Gastroesophageal sphincter (tissue), 4 donors: ENCODE measurements around the gene ANO9. TPM values are rescaled to one million over a fixed set of nuclear protein-coding genes. Genes with fewer than 3 reads are reported as not detected.

ENCODE experiments used
- ATAC-seq: fragments of 150-250 bp; one replicate; pipeline ENCODE4 v1.9.1; 2016; ENCODE audit warnings: mild to moderate bottlenecking, moderate library complexity
- H3K27ac ChIP-seq, 4 donors: fragments of 200-600 bp; sonication (generic) in 3 of 4; 1 replicate in 3 of 4; 2 replicates in 1 of 4; pipeline ENCODE4 v1.5.1; 2016 to 2019
- H3K27me3 ChIP-seq: fragments of 200-600 bp; sonication (generic); one replicate; pipeline ENCODE4 v1.5.1; 2019
- H3K36me3 ChIP-seq, 2 donors: fragments of 200-600 bp; sonication (generic); one replicate each; pipeline ENCODE4 v1.5.1; 2019; ENCODE audit warnings: control low read depth in 1 of 2
- H3K4me1 ChIP-seq, 3 donors: fragments of 200-600 bp; sonication (generic); 1 replicate in 2 of 3; 2 replicates in 1 of 3; pipeline ENCODE4 v1.5.1; 2016 to 2019; ENCODE audit warnings: control low read depth in 2 of 3
- H3K4me3 ChIP-seq, 2 donors: fragments of 200-600 bp; sonication (generic); one replicate each; pipeline ENCODE4 v1.5.1; 2019; ENCODE audit warnings: mild to moderate bottlenecking in 1 of 2, moderate library complexity in 1 of 2
- H3K9me3 ChIP-seq, 3 donors: fragments of 200-600 bp; sonication (generic); one replicate each; pipeline ENCODE4 v1.5.1; 2017 to 2019; ENCODE audit warnings: control low read depth in 2 of 3
- CTCF ChIP-seq, 4 experiments: fragments of 200-600 bp in 2 of 4; fragments of 450-650 bp in 2 of 4; sonication (generic) in 1 of 4; IDR thresholded peaks; one replicate each; pipeline ENCODE4 v1.5.1; 2017 to 2019; ENCODE audit warnings: antibody characterized with exemption in 4 of 4, mild to moderate bottlenecking in 2 of 4, moderate library complexity in 2 of 4
- EP300 ChIP-seq: sonication (generic); formaldehyde crosslinking; IDR thresholded peaks from one replicate; pipeline ENCODE4 v1.6.1; 2017; ENCODE audit warnings: antibody characterized with exemption, mild to moderate bottlenecking
- POLR2A ChIP-seq, 2 donors: fragments of 450-650 bp; IDR thresholded peaks; one replicate each; pipeline ENCODE4 v1.6.1; 2017; ENCODE audit warnings: antibody characterized with exemption in 2 of 2, mild to moderate bottlenecking in 2 of 2, moderate library complexity in 1 of 2
- POLR2AphosphoS5 ChIP-seq: sonication (generic); formaldehyde crosslinking; IDR thresholded peaks from one replicate; pipeline ENCODE4 v1.6.1; 2017; ENCODE audit warnings: antibody characterized with exemption
- WGBS, 2 donors: methylation state at CpG; one replicate each; pipeline ENCODE4 v1.1.5; 2018; ENCODE audit warnings: low coverage in 1 of 2; 5-methylcytosine and 5-hydroxymethylcytosine counted together
- total RNA-seq, 4 donors: library from RNA; depleted of rRNA; stranded (reverse); fragments of >200 nt; gene quantifications; one replicate each; pipeline ENCODE4 v1.1.0, GENCODE V29; 2016

ANO9 gene
- total RNA-seq, 4 donors from 2014 or later: 0.22 to 0.94 (median 0.47) TPM; not detected in 1

GRCh38 chr11:457111-457760 is 15.4 kb upstream of the ANO9 start:
- no peak overlapping the region for H3K27ac ChIP-seq
- H3K4me1 ChIP-seq: peaks cover 0 to 8% (median 0%) of the 10 kb centered on the region in 3 donors
- no peak for TF ChIP-seq POLR2AphosphoS5
- no peak for TF ChIP-seq POLR2A (IDR thresholded peaks at IDR 0.05)
- no peak for TF ChIP-seq CTCF (IDR thresholded peaks at IDR 0.05)
- TF ChIP-seq EP300: no peak
- WGBS, 2 donors: 75 to 83% methylated on average over 9 to 23 of the region's 23 CpGs
- ATAC-seq: no peak
- no peak overlapping the region for H3K4me3 ChIP-seq
- H3K27me3 ChIP-seq: no peaks in the 10 kb centered on the region
- peaks cover 0 to 68% of the 10 kb centered on the region in 2 donors for H3K36me3 ChIP-seq
- H3K9me3 ChIP-seq: no peaks in the 10 kb centered on the region

GRCh38 chr11:456533-456932 is 14.7 kb upstream of the ANO9 start:
- ATAC-seq: no peak
- no peak overlapping the region for H3K4me3 ChIP-seq
- no peak for TF ChIP-seq EP300
- no peak for TF ChIP-seq POLR2A (IDR thresholded peaks at IDR 0.05)
- no peak for TF ChIP-seq CTCF (IDR thresholded peaks at IDR 0.05)
- no peak for TF ChIP-seq POLR2AphosphoS5
- H3K9me3 ChIP-seq: no peaks in the 10 kb centered on the region
- WGBS, 2 donors: 60% methylated on average over 1 of the region's 7 CpGs; no CpG with 5 or more reads in 1 of the 2 donors
- H3K27me3 ChIP-seq: no peaks in the 10 kb centered on the region
- H3K4me1 ChIP-seq: peaks cover 0 to 15% (median 4%) of the 10 kb centered on the region in 3 donors
- peaks cover 0 to 66% of the 10 kb centered on the region in 2 donors for H3K36me3 ChIP-seq
- no peak overlapping the region for H3K27ac ChIP-seq

GRCh38 chr11:455566-456147 is 13.8 kb upstream of the ANO9 start:
- Histone ChIP-seq H3K4me1 (peaks cover 0 to 23% (median 9%) of the 10 kb centered on the region in 3 donors), H3K4me3 (no peak overlapping the region), H3K27ac (no peak overlapping the region), H3K27me3 (no peaks in the 10 kb centered on the region), H3K36me3 (peaks cover 0 to 57% of the 10 kb centered on the region in 2 donors), H3K9me3 (no peaks in the 10 kb centered on the region)
- TF ChIP-seq CTCF (IDR thresholded peaks at IDR 0.05): no peak
- no peak for TF ChIP-seq EP300
- no peak for TF ChIP-seq POLR2AphosphoS5
- TF ChIP-seq POLR2A (IDR thresholded peaks at IDR 0.05): no peak
- no peak for ATAC-seq
- 83 to 93% methylated on average over 13 to 22 of the region's 23 CpGs for WGBS, 2 donors

- H3K36me3 ChIP-seq: peaks cover 0 to 50% of the 10 kb centered on the region in 2 donors
- TF ChIP-seq EP300 (no peak), POLR2A (IDR thresholded peaks at IDR 0.05) (no peak), POLR2AphosphoS5 (no peak), CTCF (IDR thresholded peaks at IDR 0.05) (no peak)
- no peak for ATAC-seq
These were observed 13.2 kb upstream of the ANO9 start for GRCh38 chr11:454801-455565.

More at GRCh38 chr11:454801-455565, 13.2 kb upstream of the ANO9 start:
- no peaks in the 10 kb centered on the region for H3K27me3 ChIP-seq
- no peak overlapping the region for H3K4me3 ChIP-seq
- no peak overlapping the region for H3K27ac ChIP-seq
- 70 to 100% methylated on average over 1 to 8 of the region's 14 CpGs for WGBS, 2 donors
- H3K9me3 ChIP-seq: no peaks in the 10 kb centered on the region
- H3K4me1 ChIP-seq: peaks cover 0 to 26% (median 9%) of the 10 kb centered on the region in 3 donors
